Trophoblast cell (in vitro differentiated cells and primary cell): ENCODE measurements around the gene CTIF.

Source experiments
- DNase-seq, 2 donors: peaks; one replicate each; pipeline ENCODE4 v3.0.0-alpha.2; 2016
- H2AFZ ChIP-seq: 2 replicates; pipeline ENCODE4 v1.6.1; 2013; ENCODE audit warnings: low read length, moderate library complexity, mild to moderate bottlenecking; ENCODE audit not compliant: insufficient read depth, poor library complexity
- H2AK5ac ChIP-seq: 2 replicates; pipeline ENCODE4 v1.6.1; 2013; ENCODE audit warnings: mild to moderate bottlenecking, low read length
- H2BK120ac ChIP-seq: 2 replicates; pipeline ENCODE4 v1.6.1; 2013; ENCODE audit warnings: low read length, mild to moderate bottlenecking, moderate library complexity; ENCODE audit not compliant: insufficient read depth, poor library complexity
- H2BK12ac ChIP-seq: 2 replicates; pipeline ENCODE4 v1.6.1; 2013; ENCODE audit warnings: mild to moderate bottlenecking, low read length, moderate library complexity
- H2BK5ac ChIP-seq: 2 replicates; pipeline ENCODE4 v1.6.1; 2013; ENCODE audit warnings: low read length, low read depth, moderate library complexity, mild to moderate bottlenecking; ENCODE audit not compliant: poor library complexity
- H3K14ac ChIP-seq: 2 replicates; pipeline ENCODE4 v1.6.1; 2013; ENCODE audit warnings: mild to moderate bottlenecking, low read length
- H3K18ac ChIP-seq: 2 replicates; pipeline ENCODE4 v1.6.1; 2013; ENCODE audit warnings: mild to moderate bottlenecking, low read length
- H3K23ac ChIP-seq: 2 replicates; pipeline ENCODE4 v1.6.1; 2013; ENCODE audit warnings: low read length
- H3K27ac ChIP-seq: 2 replicates; pipeline ENCODE4 v1.5.1; 2013; ENCODE audit warnings: low read depth, mild to moderate bottlenecking, inconsistent platforms, low read length, moderate library complexity
- H3K27me3 ChIP-seq: 2 replicates; pipeline ENCODE4 v1.6.1; 2013; ENCODE audit warnings: inconsistent platforms, mild to moderate bottlenecking, low read length, moderate library complexity; ENCODE audit not compliant: insufficient read depth
- H3K36me3 ChIP-seq, 2 experiments: 1 replicate in 1 of 2; 2 replicates in 1 of 2; pipeline ENCODE4 v1.6.1; 2013; ENCODE audit warnings: low read length in 2 of 2, mild to moderate bottlenecking in 2 of 2, moderate library complexity in 1 of 2; ENCODE audit not compliant: insufficient read depth in 2 of 2, control insufficient read depth in 1 of 2
- H3K4ac ChIP-seq: 2 replicates; pipeline ENCODE4 v1.6.1; 2013; ENCODE audit warnings: low read depth, mild to moderate bottlenecking, low read length, moderate library complexity
- H3K4me1 ChIP-seq, 2 experiments: 1 replicate in 1 of 2; 2 replicates in 1 of 2; pipeline ENCODE4 v1.6.1; 2013; ENCODE audit warnings: low read length in 2 of 2, mild to moderate bottlenecking in 2 of 2, moderate library complexity in 1 of 2; ENCODE audit not compliant: insufficient read depth in 2 of 2, control insufficient read depth in 1 of 2
- H3K4me2 ChIP-seq: 2 replicates; pipeline ENCODE4 v1.6.1; 2013; ENCODE audit warnings: inconsistent platforms, mild to moderate bottlenecking, low read length, moderate library complexity
- H3K4me3 ChIP-seq: 2 replicates; pipeline ENCODE4 v1.5.1; 2013; ENCODE audit warnings: mild to moderate bottlenecking, low read depth, low read length, inconsistent platforms
- H3K79me1 ChIP-seq: one replicate; pipeline ENCODE4 v1.6.1; 2013; ENCODE audit warnings: low read length
- H3K79me2 ChIP-seq: 2 replicates; pipeline ENCODE4 v1.6.1; 2013; ENCODE audit warnings: low read length, mild to moderate bottlenecking; ENCODE audit not compliant: control insufficient read depth, insufficient read depth, poor library complexity
- H3K9ac ChIP-seq: 2 replicates; pipeline ENCODE4 v1.6.1; 2013; ENCODE audit warnings: mild to moderate bottlenecking, low read length
- H3K9me3 ChIP-seq: 2 replicates; pipeline ENCODE4 v1.6.1; 2013; ENCODE audit warnings: low read depth, mild to moderate bottlenecking, control low read depth, inconsistent platforms, low read length; ENCODE audit not compliant: insufficient read depth
- H4K12ac ChIP-seq: 2 replicates; pipeline ENCODE4 v1.6.1; 2013; ENCODE audit warnings: low read depth, mild to moderate bottlenecking, low read length, moderate library complexity
- H4K8ac ChIP-seq: 2 replicates; pipeline ENCODE4 v1.6.1; 2013; ENCODE audit warnings: low read depth, mild to moderate bottlenecking, low read length, moderate library complexity
- H4K91ac ChIP-seq: one replicate; pipeline ENCODE4 v1.6.1; 2013; ENCODE audit warnings: low read depth, mild to moderate bottlenecking, low read length, moderate library complexity
- WGBS: extraction: QIAGEN DNeasy Blood & Tissue Kit; methylation state at CpG from one replicate; pipeline ENCODE4 v1.1.7; 2013; ENCODE audit warnings: missing lambda C conversion rate; ENCODE audit not compliant: insufficient read length, insufficient coverage; ENCODE audit errors: extremely low coverage; 5-methylcytosine and 5-hydroxymethylcytosine counted together

CTIF gene

GRCh38 chr18:48672671-48673340 is 134.0 kb downstream of the CTIF start:
- Histone ChIP-seq H2AK5ac (no peak overlapping the region), H3K36me3 (peaks cover 20 to 21% of the 10 kb centered on the region in 2 experiments), H3K27ac (no peak overlapping the region), H2AFZ (no peak overlapping the region), H3K4me2 (no peak overlapping the region), H3K9me3 (peaks cover 5% of the 10 kb centered on the region), H3K4ac (no peak overlapping the region), H3K4me1 (peaks cover 5 to 6% of the 10 kb centered on the region in 2 experiments), H3K14ac (no peak overlapping the region), H2BK5ac (no peak overlapping the region), H3K79me1 (no peaks in the 10 kb centered on the region), H4K8ac (no peak overlapping the region), H3K9ac (no peak overlapping the region), H3K23ac (no peak overlapping the region), H2BK12ac (no peak overlapping the region), H2BK120ac (no peak overlapping the region), H3K4me3 (no peak overlapping the region), H3K79me2 (no peaks in the 10 kb centered on the region), H4K12ac (no peak overlapping the region), H3K27me3 (no peaks in the 10 kb centered on the region), H4K91ac (no peak overlapping the region), H3K18ac (no peak overlapping the region)
- DNase-seq, result no peak
- no CpG with 5 or more reads among the region's 6 CpGs for WGBS

- Histone ChIP-seq H3K9me3 (peaks cover 5% of the 10 kb centered on the region), H3K4ac (no peak overlapping the region), H3K4me2 (no peak overlapping the region), H3K27me3 (no peaks in the 10 kb centered on the region), H3K23ac (no peak overlapping the region), H3K4me3 (no peak overlapping the region), H2AFZ (no peak overlapping the region), H4K91ac (no peak overlapping the region), H4K12ac (no peak overlapping the region), H2BK120ac (no peak overlapping the region), H3K36me3 (peaks cover 15 to 18% of the 10 kb centered on the region in 2 experiments), H2BK12ac (no peak overlapping the region), H3K27ac (no peak overlapping the region), H3K18ac (no peak overlapping the region), H2AK5ac (no peak overlapping the region), H3K4me1 (peaks cover 5 to 6% of the 10 kb centered on the region in 2 experiments), H3K79me1 (no peaks in the 10 kb centered on the region), H2BK5ac (no peak overlapping the region), H4K8ac (no peak overlapping the region), H3K14ac (no peak overlapping the region), H3K9ac (no peak overlapping the region), H3K79me2 (no peaks in the 10 kb centered on the region)
- no peak for DNase-seq
- no CpG with 5 or more reads among the region's 3 CpGs for WGBS
Observed at GRCh38 chr18:48673456-48673852, 134.6 kb downstream of the CTIF start.

- no peaks in the 10 kb centered on the region for H3K27me3 ChIP-seq
- no peak overlapping the region for H3K9ac ChIP-seq
- no peak overlapping the region for H2BK120ac ChIP-seq
- no peaks in the 10 kb centered on the region for H3K79me2 ChIP-seq
- H2BK12ac ChIP-seq, result no peak overlapping the region
- H3K79me1 ChIP-seq, result no peaks in the 10 kb centered on the region
- peaks cover 12 to 13% of the 10 kb centered on the region in 2 experiments for H3K36me3 ChIP-seq
- H2BK5ac ChIP-seq, result no peak overlapping the region
- H3K23ac ChIP-seq, result no peak overlapping the region
- H3K4ac ChIP-seq, result no peak overlapping the region
- H3K4me3 ChIP-seq, result no peak overlapping the region
- no peak overlapping the region for H4K91ac ChIP-seq
- no peak overlapping the region for H3K4me2 ChIP-seq
- H3K18ac ChIP-seq, result no peak overlapping the region
- H4K8ac ChIP-seq, result no peak overlapping the region
- no peak overlapping the region for H3K14ac ChIP-seq
- H3K9me3 ChIP-seq, result peaks cover 5% of the 10 kb centered on the region
- no peak overlapping the region for H2AFZ ChIP-seq
- no peak overlapping the region for H3K27ac ChIP-seq
- DNase-seq, result no peak
- H3K4me1 ChIP-seq, result peaks cover 5 to 6% of the 10 kb centered on the region in 2 experiments
- WGBS, result no CpG with 5 or more reads among the region's 9 CpGs
- H4K12ac ChIP-seq, result no peak overlapping the region
- no peak overlapping the region for H2AK5ac ChIP-seq
Observed at GRCh38 chr18:48673853-48674721, 135.3 kb downstream of the CTIF start.

GRCh38 chr18:48674758-48675351 is 136.0 kb downstream of the CTIF start:
- Histone ChIP-seq H4K12ac (no peak overlapping the region), H2BK120ac (no peak overlapping the region), H4K91ac (no peak overlapping the region), H2AFZ (no peak overlapping the region), H3K27ac (no peak overlapping the region), H3K4me2 (no peak overlapping the region), H3K9ac (no peak overlapping the region), H2BK5ac (no peak overlapping the region), H3K79me2 (no peaks in the 10 kb centered on the region), H4K8ac (no peak overlapping the region), H3K14ac (no peak overlapping the region), H3K18ac (no peak overlapping the region), H2AK5ac (no peak overlapping the region), H3K9me3 (peaks cover 5% of the 10 kb centered on the region), H3K23ac (no peak overlapping the region), H3K36me3 (peaks cover 12 to 13% of the 10 kb centered on the region in 2 experiments), H3K4me3 (no peak overlapping the region), H2BK12ac (no peak overlapping the region), H3K27me3 (no peaks in the 10 kb centered on the region), H3K4me1 (peaks cover 5 to 6% of the 10 kb centered on the region in 2 experiments), H3K79me1 (no peaks in the 10 kb centered on the region), H3K4ac (no peak overlapping the region)
- WGBS, result no CpG with 5 or more reads among the region's 4 CpGs
- DNase-seq, result no peak
